ENCODE measurements around the gene MLLT10. TPM values are rescaled to one million over a fixed set of nuclear protein-coding genes. Genes with fewer than 3 reads are reported as not detected.

MLLT10 gene
- total RNA-seq, 1 experiment from 2014 or later, result 48.4 TPM

DNA sequence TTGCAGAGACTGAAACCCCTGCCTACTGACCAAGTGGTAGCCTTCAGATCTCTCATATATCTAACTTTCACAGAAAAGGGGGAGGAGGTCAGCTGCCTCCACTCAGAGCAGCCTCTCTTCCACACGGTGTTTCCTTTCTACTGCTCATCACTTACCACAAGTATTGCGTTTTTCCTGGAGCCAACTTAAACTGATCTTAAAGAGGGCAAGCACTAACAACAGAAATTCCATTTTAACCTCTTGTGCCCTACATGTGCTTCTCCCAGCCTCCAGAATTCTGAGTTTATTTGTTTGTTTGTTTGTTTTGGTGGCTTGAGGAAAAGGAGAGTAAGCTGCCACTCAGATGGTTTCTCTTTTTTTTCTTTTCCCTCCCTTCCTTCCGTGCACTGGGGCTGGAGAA lies 27.7 kb upstream of the MLLT10 start:
- POLR2A ChIA-PET (ENCODE audit: unreplicated experiment), result no interaction called here

GRCh38 chr10:21507150-21507549 lies 26.9 kb upstream of the MLLT10 start:
- H3K9me3 ChIP-seq (ENCODE audit: insufficient read depth, low read depth), result no peaks in the 10 kb centered on the region
- no peak overlapping the region for H3K27ac ChIP-seq
- ChIA-PET CTCF (no interaction called here), POLR2A (ENCODE audit: unreplicated experiment) (no interaction called here)
- H2AFZ ChIP-seq, result no peak overlapping the region
- H3F3A ChIP-seq (ENCODE audit: insufficient read depth, low read depth), result no peaks in the 10 kb centered on the region
- H3K4me1 ChIP-seq (replicated peaks; ENCODE audit: insufficient read depth), result peaks cover 6% of the 10 kb centered on the region; the same call in 1 of the 2 replicates
- H3K27me3 ChIP-seq (ENCODE audit: insufficient read depth, low read depth), result no peaks in the 10 kb centered on the region
- no peaks in the 10 kb centered on the region for H4K20me1 ChIP-seq (ENCODE audit: insufficient read depth)
- H3K36me3 ChIP-seq (ENCODE audit: low read depth), result no peaks in the 10 kb centered on the region
- TF ChIP-seq, protein P1, sequence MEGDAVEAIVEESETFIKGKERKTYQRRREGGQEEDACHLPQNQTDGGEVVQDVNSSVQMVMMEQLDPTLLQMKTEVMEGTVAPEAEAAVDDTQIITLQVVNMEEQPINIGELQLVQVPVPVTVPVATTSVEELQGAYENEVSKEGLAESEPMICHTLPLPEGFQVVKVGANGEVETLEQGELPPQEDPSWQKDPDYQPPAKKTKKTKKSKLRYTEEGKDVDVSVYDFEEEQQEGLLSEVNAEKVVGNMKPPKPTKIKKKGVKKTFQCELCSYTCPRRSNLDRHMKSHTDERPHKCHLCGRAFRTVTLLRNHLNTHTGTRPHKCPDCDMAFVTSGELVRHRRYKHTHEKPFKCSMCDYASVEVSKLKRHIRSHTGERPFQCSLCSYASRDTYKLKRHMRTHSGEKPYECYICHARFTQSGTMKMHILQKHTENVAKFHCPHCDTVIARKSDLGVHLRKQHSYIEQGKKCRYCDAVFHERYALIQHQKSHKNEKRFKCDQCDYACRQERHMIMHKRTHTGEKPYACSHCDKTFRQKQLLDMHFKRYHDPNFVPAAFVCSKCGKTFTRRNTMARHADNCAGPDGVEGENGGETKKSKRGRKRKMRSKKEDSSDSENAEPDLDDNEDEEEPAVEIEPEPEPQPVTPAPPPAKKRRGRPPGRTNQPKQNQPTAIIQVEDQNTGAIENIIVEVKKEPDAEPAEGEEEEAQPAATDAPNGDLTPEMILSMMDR (conservative IDR thresholded peaks at IDR 0.05), result no peak
- no peak for TF ChIP-seq EZH2 (IDR thresholded peaks at IDR 0.05; ENCODE audit: low read depth)
- no peaks in the 10 kb centered on the region for H3K79me2 ChIP-seq (ENCODE audit: low read depth)
- H3K4me2 ChIP-seq, result no peak overlapping the region
- BruUV-seq (replicated peaks), result no TSS peak
- intact Hi-C loops (cut with micrococcal nuclease; ENCODE audit: unreplicated experiment), result no loop called here
- no peak overlapping the region for H3K4me3 ChIP-seq
- H3K9me2 ChIP-seq (ENCODE audit: insufficient read depth), result no peaks in the 10 kb centered on the region
- DNase-seq, result no peak

More for the DNA sequence above, 27.7 kb upstream of the MLLT10 start:
- H3K4me3 ChIP-seq, result no peak overlapping the region
- no peaks in the 10 kb centered on the region for H3K9me3 ChIP-seq (ENCODE audit: insufficient read depth, low read depth)
- no peaks in the 10 kb centered on the region for H3K9me2 ChIP-seq (ENCODE audit: insufficient read depth)
- no peak for TF ChIP-seq EZH2 (IDR thresholded peaks at IDR 0.05; ENCODE audit: low read depth)
- TF ChIP-seq, protein P1 (conservative IDR thresholded peaks at IDR 0.05), result no peak
- H4K20me1 ChIP-seq (ENCODE audit: insufficient read depth), result no peaks in the 10 kb centered on the region
- intact Hi-C loops (cut with micrococcal nuclease; ENCODE audit: unreplicated experiment), result no loop called here
- H3K27me3 ChIP-seq (ENCODE audit: insufficient read depth, low read depth), result no peaks in the 10 kb centered on the region
- no peak overlapping the region for H3K27ac ChIP-seq
- H3K36me3 ChIP-seq (ENCODE audit: low read depth), result no peaks in the 10 kb centered on the region
- no peak overlapping the region for H3K4me2 ChIP-seq
- H3K79me2 ChIP-seq (ENCODE audit: low read depth), result no peaks in the 10 kb centered on the region
- CTCF ChIA-PET, result no interaction called here
- H2AFZ ChIP-seq, result no peak overlapping the region
- no TSS peak for BruUV-seq (replicated peaks)
- peaks cover 6% of the 10 kb centered on the region; the same call in 1 of the 2 replicates for H3K4me1 ChIP-seq (replicated peaks; ENCODE audit: insufficient read depth)
- no peak for DNase-seq
- no peaks in the 10 kb centered on the region for H3F3A ChIP-seq (ENCODE audit: insufficient read depth, low read depth)

DNA sequence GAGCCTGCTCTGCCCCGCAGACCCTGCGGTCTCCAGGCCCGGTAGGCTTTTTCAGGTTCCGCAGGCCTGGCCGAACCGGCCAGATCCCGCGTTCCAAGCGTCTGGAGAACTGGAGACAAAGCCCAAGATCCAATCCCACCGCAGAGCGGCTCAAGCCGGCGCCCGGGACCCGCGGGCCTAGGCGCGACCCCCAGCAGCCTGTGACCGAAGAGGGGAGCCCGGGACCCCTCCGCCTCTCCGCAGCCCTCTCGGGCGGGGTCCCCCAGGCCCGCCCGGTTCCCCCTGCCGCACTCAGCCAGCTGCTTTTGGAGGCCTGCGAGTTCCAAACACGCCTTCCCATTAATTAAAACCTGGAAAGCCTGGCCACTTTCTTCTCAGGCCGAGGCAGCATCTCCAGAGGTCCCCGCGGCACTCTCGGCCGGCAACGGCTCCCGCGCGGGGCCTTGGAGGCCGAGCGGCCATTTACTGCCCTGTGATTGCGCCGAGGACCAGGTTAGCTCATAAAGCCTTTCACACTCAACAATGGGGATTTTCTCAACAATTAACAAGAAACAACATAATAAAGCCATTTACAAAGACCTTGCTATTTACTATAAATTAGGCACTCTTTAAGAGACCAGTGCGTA lies 25.2 kb upstream of the MLLT10 start:
- Histone ChIP-seq H3K4me2 (no peak overlapping the region), H4K20me1 (ENCODE audit: insufficient read depth) (no peaks in the 10 kb centered on the region), H3K36me3 (ENCODE audit: low read depth) (no peaks in the 10 kb centered on the region), H3K79me2 (ENCODE audit: low read depth) (no peaks in the 10 kb centered on the region), H3K9me2 (ENCODE audit: insufficient read depth) (no peaks in the 10 kb centered on the region), H3F3A (ENCODE audit: insufficient read depth, low read depth) (no peaks in the 10 kb centered on the region), H3K4me1 (replicated peaks; ENCODE audit: insufficient read depth) (peaks cover 6% of the 10 kb centered on the region; the same call in 1 of the 2 replicates), H3K4me3 (no peak overlapping the region), H3K27me3 (ENCODE audit: insufficient read depth, low read depth) (no peaks in the 10 kb centered on the region), H2AFZ (no peak overlapping the region), H3K9me3 (ENCODE audit: insufficient read depth, low read depth) (no peaks in the 10 kb centered on the region), H3K27ac (no peak overlapping the region)
- no TSS peak for BruUV-seq (replicated peaks)
- CTCF ChIA-PET, result no interaction called here
- DNase-seq, result no peak
- POLR2A ChIA-PET (ENCODE audit: unreplicated experiment), result no interaction called here
- intact Hi-C loops (cut with micrococcal nuclease; ENCODE audit: unreplicated experiment), result no loop called here
- TF ChIP-seq, protein P1 (conservative IDR thresholded peaks at IDR 0.05), result no peak
- TF ChIP-seq EZH2 (IDR thresholded peaks at IDR 0.05; ENCODE audit: low read depth), result no peak

All from PC-9 (cell line).